Urinary bladder (tissue), 4 donors: ENCODE measurements around the gene EML5. TPM values are rescaled to one million over a fixed set of nuclear protein-coding genes. Genes with fewer than 3 reads are reported as not detected.
"Not testable (repeated sequence)": the region's sequence is repeated elsewhere in the genome, so short reads cannot be mapped to it uniquely, and the experiment has no call there.

Source experiments
- DNase-seq: peaks from one replicate; pipeline ENCODE4 v3.0.0-alpha.2; 2015; ENCODE audit errors: extremely low spot score
- H3K27ac ChIP-seq: one replicate; pipeline ENCODE4 v1.5.1; 2013; ENCODE audit warnings: low read depth, mild to moderate bottlenecking, moderate library complexity
- H3K36me3 ChIP-seq: one replicate; pipeline ENCODE4 v1.6.1; 2013; ENCODE audit warnings: mild to moderate bottlenecking, moderate library complexity; ENCODE audit not compliant: insufficient read depth
- H3K4me1 ChIP-seq: one replicate; pipeline ENCODE4 v1.6.1; 2013; ENCODE audit warnings: mild to moderate bottlenecking, moderate library complexity; ENCODE audit not compliant: insufficient read depth
- H3K4me3 ChIP-seq: one replicate; pipeline ENCODE4 v1.5.1; 2013; ENCODE audit warnings: low read depth, low read length
- WGBS: extraction: QIAGEN DNeasy Blood & Tissue Kit; methylation state at CpG from one replicate; pipeline ENCODE4 v1.1.7; 2013; 5-methylcytosine and 5-hydroxymethylcytosine counted together
- polyA plus RNA-seq: library from polyadenylated mRNA; stranded (reverse); fragments of 200-250 nt; gene quantifications from one replicate; pipeline ENCODE4 v1.2.3, GENCODE V29; 2013
- total RNA-seq: library from RNA; depleted of rRNA; stranded (reverse); fragments of >200 nt; gene quantifications from one replicate; pipeline ENCODE4 v1.2.3, GENCODE V29; 2014
- donor health status: healthy with polysubstance abuse.
- donor health status: healthy.

EML5 gene
- total and polyA plus RNA-seq, 2 donors = 0.60 to 7.0 TPM

- 8% methylated on average over 9 of the region's 9 CpGs for WGBS
- DNase-seq = no peak
- H3K36me3 ChIP-seq = no peaks in the 10 kb centered on the region
- no peaks in the 10 kb centered on the region for H3K4me1 ChIP-seq
- no peak overlapping the region for H3K27ac ChIP-seq
- H3K4me3 ChIP-seq = peak overlapping the region; percentile 71
Observed at GRCh38 chr14:88823968-88824313, 31.2 kb upstream of the EML5 start.

GRCh38 chr14:88821888-88822287 is 29.1 kb upstream of the EML5 start:
- no peak overlapping the region for H3K27ac ChIP-seq

GRCh38 chr14:88821378-88821777 is 28.6 kb upstream of the EML5 start:
- no peak for DNase-seq
- H3K27ac ChIP-seq = no peak overlapping the region
- no peak overlapping the region for H3K4me3 ChIP-seq
- 61% methylated on average over 2 of the region's 2 CpGs for WGBS
- no peaks in the 10 kb centered on the region for H3K36me3 ChIP-seq
- no peaks in the 10 kb centered on the region for H3K4me1 ChIP-seq

More at GRCh38 chr14:88821888-88822287, 29.1 kb upstream of the EML5 start:
- no peak overlapping the region for H3K4me3 ChIP-seq
- WGBS = 53% methylated on average over 2 of the region's 2 CpGs
- H3K4me1 ChIP-seq = no peaks in the 10 kb centered on the region
- DNase-seq = no peak
- H3K36me3 ChIP-seq = no peaks in the 10 kb centered on the region

GRCh38 chr14:88819674-88820073 is 26.9 kb upstream of the EML5 start:
- H3K27ac ChIP-seq, H3K36me3 ChIP-seq, H3K4me1 ChIP-seq, DNase-seq, H3K4me3 ChIP-seq: not testable (repeated sequence)
- 19% methylated on average over 3 of the region's 3 CpGs for WGBS

GRCh38 chr14:88818018-88818417 is 25.3 kb upstream of the EML5 start:
- Histone ChIP-seq H3K4me1 (no peaks in the 10 kb centered on the region), H3K36me3 (no peaks in the 10 kb centered on the region), H3K27ac (no peak overlapping the region), H3K4me3 (no peak overlapping the region)
- no peak for DNase-seq
- WGBS = 90% methylated on average over 1 of the region's 1 CpG

GRCh38 chr14:88815980-88816379 is 23.2 kb upstream of the EML5 start:
- WGBS = 90% methylated on average over 4 of the region's 4 CpGs
- no peak overlapping the region for H3K4me3 ChIP-seq

GRCh38 chr14:88808359-88808758 is 15.6 kb upstream of the EML5 start:
- H3K4me1 ChIP-seq = no peaks in the 10 kb centered on the region
- peak overlapping the region; percentile 18 for H3K27ac ChIP-seq
- H3K4me3 ChIP-seq = no peak overlapping the region
- no peaks in the 10 kb centered on the region for H3K36me3 ChIP-seq
- no peak for DNase-seq

More at GRCh38 chr14:88815980-88816379, 23.2 kb upstream of the EML5 start:
- Histone ChIP-seq H3K27ac (no peak overlapping the region), H3K4me1 (no peaks in the 10 kb centered on the region), H3K36me3 (no peaks in the 10 kb centered on the region)
- DNase-seq = no peak

- 13% methylated on average over 1 of the region's 1 CpG for WGBS
- Histone ChIP-seq H3K27ac (no peak overlapping the region), H3K36me3 (no peaks in the 10 kb centered on the region), H3K4me3 (no peak overlapping the region), H3K4me1 (no peaks in the 10 kb centered on the region)
- DNase-seq = no peak
Observed at GRCh38 chr14:88804477-88804876, 11.7 kb upstream of the EML5 start.

GRCh38 chr14:88804035-88804434 is 11.3 kb upstream of the EML5 start:
- H3K27ac ChIP-seq = no peak overlapping the region
- no peaks in the 10 kb centered on the region for H3K4me1 ChIP-seq
- 66% methylated on average over 2 of the region's 2 CpGs for WGBS
- no peak overlapping the region for H3K4me3 ChIP-seq
- DNase-seq = no peak
- H3K36me3 ChIP-seq = no peaks in the 10 kb centered on the region

GRCh38 chr14:88802596-88802995 is 9.8 kb upstream of the EML5 start:
- no peak for DNase-seq
- H3K27ac ChIP-seq = no peak overlapping the region
- 83% methylated on average over 6 of the region's 6 CpGs for WGBS
- no peak overlapping the region for H3K4me3 ChIP-seq
- no peaks in the 10 kb centered on the region for H3K4me1 ChIP-seq
- no peaks in the 10 kb centered on the region for H3K36me3 ChIP-seq

- 65% methylated on average over 5 of the region's 5 CpGs for WGBS
- Histone ChIP-seq H3K36me3 (no peaks in the 10 kb centered on the region), H3K27ac (no peak overlapping the region), H3K4me1 (no peaks in the 10 kb centered on the region), H3K4me3 (no peak overlapping the region)
- DNase-seq = no peak
Observed at GRCh38 chr14:88799522-88799921, 6.8 kb upstream of the EML5 start.

GRCh38 chr14:88798156-88798555 is 5.4 kb upstream of the EML5 start:
- Histone ChIP-seq H3K36me3 (no peaks in the 10 kb centered on the region), H3K27ac (no peak overlapping the region), H3K4me3 (no peak overlapping the region), H3K4me1 (no peaks in the 10 kb centered on the region)
- 68% methylated on average over 4 of the region's 4 CpGs for WGBS
- no peak for DNase-seq

GRCh38 chr14:88793259-88793625 is 489 bp upstream of the EML5 start:
- 55% methylated on average over 13 of the region's 13 CpGs for WGBS
- no peak overlapping the region for H3K27ac ChIP-seq
- DNase-seq = no peak
- H3K36me3 ChIP-seq = no peaks in the 10 kb centered on the region
- no peaks in the 10 kb centered on the region for H3K4me1 ChIP-seq
- peak overlapping the region; percentile 57 for H3K4me3 ChIP-seq

GRCh38 chr14:88791629-88792472 is 902 bp downstream of the EML5 start:
- Histone ChIP-seq H3K27ac (no peak overlapping the region), H3K4me1 (no peaks in the 10 kb centered on the region), H3K4me3 (peak overlapping the region; percentile 57), H3K36me3 (no peaks in the 10 kb centered on the region)
- no peak for DNase-seq
- 3% methylated on average over 52 of the region's 52 CpGs for WGBS

GRCh38 chr14:88791252-88791621 is 1.5 kb downstream of the EML5 start:
- Histone ChIP-seq H3K36me3 (no peaks in the 10 kb centered on the region), H3K27ac (no peak overlapping the region), H3K4me3 (no peak overlapping the region), H3K4me1 (no peaks in the 10 kb centered on the region)
- no peak for DNase-seq
- WGBS = 49% methylated on average over 3 of the region's 3 CpGs
